OCI-LY7 (cell line): ENCODE measurements around the gene ABHD8. TPM values are rescaled to one million over a fixed set of nuclear protein-coding genes. Genes with fewer than 3 reads are reported as not detected.

Source experiments
- BruUV-seq: library from RNA; stranded (reverse); fragments of 400-500 nt; replicated peaks from 2 replicates; lab custom pipeline; 2021; lab: Mats Ljungman, UMichigan
- CTCF ChIA-PET: fragments of 300-600 bp; sonication (Branson Sonifier 250); formaldehyde crosslinking; loops from one replicate; lab custom pipeline; 2022; ENCODE audit warnings: antibody characterized with exemption; ENCODE audit not compliant: unreplicated experiment; lab: Charles Lee
- POLR2A ChIA-PET: fragments of 300-600 bp; sonication (Branson Sonifier 250); formaldehyde crosslinking; loops from one replicate; lab custom pipeline; 2022; ENCODE audit warnings: antibody characterized with exemption; lab: Charles Lee
- DNase-seq: peaks from one replicate; pipeline ENCODE4 v3.0.0-alpha.2; 2015; ENCODE audit warnings: low spot score
- H2AFZ ChIP-seq: fragments of 200-600 bp; sonication (generic), shearing (Covaris generic); 2 replicates; pipeline ENCODE4 v1.6.1; 2014; ENCODE audit warnings: mild to moderate bottlenecking, antibody characterized with exemption, low read length, moderate library complexity
- H3K27ac ChIP-seq: fragments of 200-600 bp; sonication (generic); 2 replicates; pipeline ENCODE4 v1.5.1; 2014; ENCODE audit warnings: mixed run types, low read depth, mild to moderate bottlenecking, moderate library complexity, low read length, inconsistent platforms; ENCODE audit not compliant: poor library complexity, severe bottlenecking
- H3K36me3 ChIP-seq: fragments of 200-600 bp; sonication (generic); 2 replicates; pipeline ENCODE4 v1.6.1; 2014; ENCODE audit warnings: mild to moderate bottlenecking, antibody characterized with exemption, low read length, moderate library complexity, mixed read lengths; ENCODE audit not compliant: insufficient read depth
- H3K4me1 ChIP-seq: fragments of 200-600 bp; sonication (generic); 2 replicates; pipeline ENCODE4 v1.5.1; 2014; ENCODE audit warnings: mild to moderate bottlenecking, low read length; ENCODE audit not compliant: insufficient read depth, poor library complexity, severe bottlenecking
- H3K4me2 ChIP-seq: fragments of 200-600 bp; sonication (generic); 2 replicates; pipeline ENCODE4 v1.6.1; 2014; ENCODE audit warnings: mild to moderate bottlenecking, low read length
- H3K4me3 ChIP-seq: fragments of 200-600 bp; sonication (generic); 2 replicates; pipeline ENCODE4 v1.5.1; 2014; ENCODE audit warnings: mild to moderate bottlenecking, low read depth, low read length; ENCODE audit not compliant: poor library complexity, severe bottlenecking
- H3K79me2 ChIP-seq: fragments of 200-600 bp; sonication (generic); 2 replicates; pipeline ENCODE4 v1.6.1; 2016; ENCODE audit warnings: low read depth, mild to moderate bottlenecking, low read length, moderate library complexity, mixed read lengths; ENCODE audit not compliant: insufficient read depth
- H3K9me2 ChIP-seq: fragments of 200-600 bp; sonication (generic); 2 replicates; pipeline ENCODE4 v1.6.1; 2016; ENCODE audit warnings: mild to moderate bottlenecking, low read length, mixed read lengths; ENCODE audit not compliant: insufficient read depth
- H3K9me3 ChIP-seq: fragments of 200-600 bp; sonication (generic); 2 replicates; pipeline ENCODE4 v1.6.1; 2014; ENCODE audit warnings: mild to moderate bottlenecking, mixed run types, low read length, mixed read lengths
- H4K20me1 ChIP-seq: fragments of 200-600 bp; sonication (generic); 2 replicates; pipeline ENCODE4 v1.6.1; 2014; ENCODE audit warnings: mild to moderate bottlenecking, antibody characterized with exemption, low read length, moderate library complexity, mixed read lengths; ENCODE audit not compliant: insufficient read depth
- CTCF ChIP-seq: fragments of 200-600 bp; sonication (generic); conservative IDR thresholded peaks from 2 replicates; pipeline ENCODE4 v1.5.1; 2014; ENCODE audit warnings: mild to moderate bottlenecking, antibody characterized with exemption, low read length, moderate library complexity, mixed read lengths
- EZH2phosphoT487 ChIP-seq: fragments of 200-600 bp; sonication (generic); IDR thresholded peaks from 2 replicates; pipeline ENCODE4 v1.6.1; 2018; ENCODE audit warnings: low read depth, borderline replicate concordance, mild to moderate bottlenecking, mixed run types, antibody characterized with exemption, low read length, moderate library complexity, mixed read lengths
- intact Hi-C: fragments of 100-400 bp; cut with micrococcal nuclease; formaldehyde crosslinking; loops from one replicate; pipeline ENCODE4 v1.10.0; 2022; ENCODE audit not compliant: unreplicated experiment
- total RNA-seq, 2 experiments: library from RNA; depleted of rRNA in 1 of 2; stranded (reverse); fragments of >200 nt in 1 of 2; shearing (Covaris generic) in 1 of 2; gene quantifications; 2 replicates each; pipeline ENCODE4 v1.2.3, GENCODE V29; 2014 to 2022

ABHD8 gene
- total RNA-seq, 2 experiments from 2014 or later: 11.6 to 18.9 TPM

- DNase-seq: no peak
- no peak overlapping the region for H3K4me2 ChIP-seq
- peaks cover 8% of the 10 kb centered on the region; the same call in 1 of the 2 replicates for H3K36me3 ChIP-seq
- no peak overlapping the region for H3K4me3 ChIP-seq
- no peak overlapping the region for H3K27ac ChIP-seq
- ChIA-PET CTCF (interaction anchor here (0.6 kb wide), 1 partner anchor 36 kb away, joined by 3 read pairs; no protein-coding TSS in a partner anchor), POLR2A (interaction anchor here (0.6 kb wide), 1 partner anchor 76 kb away, joined by 3 read pairs; no protein-coding TSS in a partner anchor)
- intact Hi-C loops: no loop called here
- no peaks in the 10 kb centered on the region for H4K20me1 ChIP-seq
- BruUV-seq: no TSS peak
- H3K4me1 ChIP-seq: peaks cover 14% of the 10 kb centered on the region
- H2AFZ ChIP-seq: no peak overlapping the region
- no peaks in the 10 kb centered on the region for H3K9me2 ChIP-seq
- H3K9me3 ChIP-seq: no peaks in the 10 kb centered on the region
- no peak for TF ChIP-seq CTCF
- TF ChIP-seq EZH2phosphoT487: no peak
- no peaks in the 10 kb centered on the region for H3K79me2 ChIP-seq
Observed at GRCh38 chr19:17327068-17327653, 23.9 kb upstream of the ABHD8 start.

- H4K20me1 ChIP-seq: no peaks in the 10 kb centered on the region
- no peak for DNase-seq
- H3K27ac ChIP-seq: no peak overlapping the region
- no peaks in the 10 kb centered on the region for H3K9me2 ChIP-seq
- BruUV-seq: no TSS peak
- intact Hi-C loops: no loop called here
- H3K79me2 ChIP-seq: no peaks in the 10 kb centered on the region
- ChIA-PET POLR2A (interaction anchor here (0.6 kb wide), 1 partner anchor 77 kb away, joined by 3 read pairs; no protein-coding TSS in a partner anchor), CTCF (no interaction called here)
- no peak overlapping the region for H2AFZ ChIP-seq
- H3K4me3 ChIP-seq: no peak overlapping the region
- peaks cover 14% of the 10 kb centered on the region for H3K4me1 ChIP-seq
- TF ChIP-seq CTCF: no peak
- no peak for TF ChIP-seq EZH2phosphoT487
- H3K9me3 ChIP-seq: no peaks in the 10 kb centered on the region
- H3K4me2 ChIP-seq: no peak overlapping the region
- peaks cover 14% of the 10 kb centered on the region for H3K36me3 ChIP-seq
Observed at GRCh38 chr19:17326595-17326966, 23.4 kb upstream of the ABHD8 start.

- Histone ChIP-seq H3K4me3 (no peak overlapping the region), H3K36me3 (peaks cover 18% of the 10 kb centered on the region), H3K27ac (no peak overlapping the region), H3K9me3 (no peaks in the 10 kb centered on the region), H3K79me2 (no peaks in the 10 kb centered on the region), H3K9me2 (no peaks in the 10 kb centered on the region), H3K4me2 (no peak overlapping the region), H2AFZ (no peak overlapping the region), H3K4me1 (peaks cover 14% of the 10 kb centered on the region), H4K20me1 (no peaks in the 10 kb centered on the region)
- no peak for TF ChIP-seq CTCF
- TF ChIP-seq EZH2phosphoT487: no peak
- intact Hi-C loops: no loop called here
- POLR2A ChIA-PET: no interaction called here
- CTCF ChIA-PET: no interaction called here
- no TSS peak for BruUV-seq
- no peak for DNase-seq
Observed at GRCh38 chr19:17325881-17326594, 22.8 kb upstream of the ABHD8 start.
